ENCODE data around the gene TRAPPC2L. TPM values are rescaled to one million over a fixed set of nuclear protein-coding genes. Genes with fewer than 3 reads are reported as not detected.

The TRAPPC2L gene
- total RNA-seq, 3 donors from 2014 or later: 32.1 to 37.8 (median 34.4) TPM

DNA sequence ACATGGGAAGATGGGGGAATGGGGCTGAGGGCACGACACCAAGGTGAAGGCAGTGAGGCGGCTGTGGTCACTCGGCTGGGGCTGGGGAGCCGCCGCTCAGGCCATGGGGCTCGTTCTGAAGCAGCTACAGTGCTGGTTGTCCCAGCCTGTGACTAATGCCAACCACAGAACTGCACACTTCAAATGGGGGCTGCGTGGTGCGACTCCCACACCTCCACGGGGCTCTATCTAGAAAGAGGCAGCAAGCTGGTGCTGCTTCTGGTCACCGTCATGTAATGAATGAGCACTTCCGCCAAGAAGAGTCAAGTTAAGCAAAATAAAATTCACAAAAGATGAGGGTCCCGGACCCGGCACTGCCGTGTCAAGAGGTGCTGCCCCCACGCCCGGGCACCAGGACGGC lies 20.1 kb upstream of the TRAPPC2L start:
- no peaks in the 10 kb centered on the region for H3K4me1 ChIP-seq
- peaks cover 5% of the 10 kb centered on the region for H3K36me3 ChIP-seq
- intact Hi-C loops (cut with DNase I; ENCODE audit: low total_unique reads): no loop called here
- H3K9me3 ChIP-seq: no peaks in the 10 kb centered on the region
- no peak overlapping the region for H3K4me3 ChIP-seq
- H3K27ac ChIP-seq: no peak overlapping the region
- no peak for DNase-seq (ENCODE audit: low spot score in 2 of 2)
- TF ChIP-seq, protein P1, sequence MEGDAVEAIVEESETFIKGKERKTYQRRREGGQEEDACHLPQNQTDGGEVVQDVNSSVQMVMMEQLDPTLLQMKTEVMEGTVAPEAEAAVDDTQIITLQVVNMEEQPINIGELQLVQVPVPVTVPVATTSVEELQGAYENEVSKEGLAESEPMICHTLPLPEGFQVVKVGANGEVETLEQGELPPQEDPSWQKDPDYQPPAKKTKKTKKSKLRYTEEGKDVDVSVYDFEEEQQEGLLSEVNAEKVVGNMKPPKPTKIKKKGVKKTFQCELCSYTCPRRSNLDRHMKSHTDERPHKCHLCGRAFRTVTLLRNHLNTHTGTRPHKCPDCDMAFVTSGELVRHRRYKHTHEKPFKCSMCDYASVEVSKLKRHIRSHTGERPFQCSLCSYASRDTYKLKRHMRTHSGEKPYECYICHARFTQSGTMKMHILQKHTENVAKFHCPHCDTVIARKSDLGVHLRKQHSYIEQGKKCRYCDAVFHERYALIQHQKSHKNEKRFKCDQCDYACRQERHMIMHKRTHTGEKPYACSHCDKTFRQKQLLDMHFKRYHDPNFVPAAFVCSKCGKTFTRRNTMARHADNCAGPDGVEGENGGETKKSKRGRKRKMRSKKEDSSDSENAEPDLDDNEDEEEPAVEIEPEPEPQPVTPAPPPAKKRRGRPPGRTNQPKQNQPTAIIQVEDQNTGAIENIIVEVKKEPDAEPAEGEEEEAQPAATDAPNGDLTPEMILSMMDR (IDR thresholded peaks at IDR 0.05): no peak
- TF ChIP-seq POLR2A (IDR thresholded peaks at IDR 0.05) (no peak), POLR2AphosphoS5 (IDR thresholded peaks at IDR 0.05) (no peak)
- no peaks in the 10 kb centered on the region for H3K27me3 ChIP-seq

DNA sequence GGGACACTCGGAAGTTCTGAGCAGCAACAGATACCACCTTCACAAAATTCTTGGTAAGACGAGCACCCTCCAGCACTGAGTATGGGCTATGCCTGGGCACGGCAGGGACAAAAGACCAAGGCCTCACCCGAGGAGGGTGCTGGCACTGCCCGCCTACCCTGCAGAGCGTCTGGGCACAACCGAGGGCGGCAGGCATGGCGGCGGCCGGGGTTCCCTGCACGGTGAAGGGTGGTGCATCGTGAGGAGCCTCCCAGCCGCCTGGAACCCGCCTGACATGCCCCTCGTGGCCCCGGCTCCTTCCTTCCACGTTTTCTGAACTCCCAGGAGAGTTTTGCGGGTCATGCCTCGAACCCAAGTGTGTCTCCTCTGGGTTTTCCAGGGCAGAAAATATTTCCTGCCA lies 19.1 kb upstream of the TRAPPC2L start:
- no peaks in the 10 kb centered on the region for H3K4me1 ChIP-seq
- TF ChIP-seq POLR2A (IDR thresholded peaks at IDR 0.05) (no peak), POLR2AphosphoS5 (IDR thresholded peaks at IDR 0.05) (no peak)
- TF ChIP-seq, protein P1 (IDR thresholded peaks at IDR 0.05): no peak
- no peaks in the 10 kb centered on the region for H3K9me3 ChIP-seq
- H3K36me3 ChIP-seq: peaks cover 5% of the 10 kb centered on the region
- no peaks in the 10 kb centered on the region for H3K27me3 ChIP-seq
- no peak for DNase-seq (ENCODE audit: low spot score in 2 of 2)
- no peak overlapping the region for H3K4me3 ChIP-seq
- no peak overlapping the region for H3K27ac ChIP-seq
- intact Hi-C loops (cut with DNase I; ENCODE audit: low total_unique reads): no loop called here

DNA sequence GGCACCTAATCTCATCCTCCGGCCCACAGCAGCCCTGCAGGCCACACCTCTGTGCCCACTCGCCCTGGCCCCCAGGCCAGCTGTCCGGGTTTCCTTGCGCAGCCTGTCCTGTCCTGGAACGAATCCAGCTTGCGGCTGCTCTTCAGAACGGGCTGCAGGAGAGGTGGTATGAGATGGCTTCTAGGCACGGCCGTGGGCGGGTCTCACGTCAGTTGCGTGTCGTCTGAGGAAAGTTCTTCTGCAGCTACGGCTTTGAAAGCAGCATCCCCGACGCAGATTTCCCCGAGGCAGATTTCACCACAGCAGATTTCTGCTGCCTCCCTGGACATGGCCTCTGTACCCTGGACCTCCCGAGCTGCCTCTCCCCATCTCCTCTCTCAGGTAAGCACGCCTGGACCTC lies 18.4 kb upstream of the TRAPPC2L start:
- no peak overlapping the region for H3K27ac ChIP-seq

DNA sequence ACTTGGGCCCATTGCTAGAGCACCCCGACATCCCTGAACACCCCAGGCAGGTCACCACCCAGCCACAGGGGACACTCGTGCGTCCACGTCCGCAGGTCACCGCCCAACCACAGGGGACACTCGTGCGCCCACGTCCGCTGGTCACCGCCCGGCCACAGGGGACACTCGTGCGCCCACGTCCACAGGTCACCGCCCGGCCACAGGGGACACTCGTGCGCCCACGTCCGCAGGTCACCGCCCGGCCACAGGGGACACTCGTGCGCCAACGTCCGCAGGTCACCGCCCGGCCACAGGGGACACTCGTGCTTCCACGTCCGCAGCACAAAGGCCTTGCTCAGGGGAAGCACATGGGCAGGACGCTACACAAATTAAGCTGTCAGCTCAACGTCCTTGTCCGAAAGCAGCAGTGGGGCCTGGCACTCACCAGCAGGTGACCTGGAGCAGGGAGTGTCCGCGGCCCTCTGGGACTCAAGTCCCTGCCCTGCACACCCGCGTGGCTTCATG lies 17.8 kb upstream of the TRAPPC2L start:
- DNase-seq (ENCODE audit: low spot score in 2 of 2): no peak
- no peak overlapping the region for H3K4me3 ChIP-seq
- H3K4me1 ChIP-seq: no peaks in the 10 kb centered on the region
- TF ChIP-seq POLR2A (IDR thresholded peaks at IDR 0.05) (no peak), POLR2AphosphoS5 (IDR thresholded peaks at IDR 0.05) (no peak)
- TF ChIP-seq, protein P1 (IDR thresholded peaks at IDR 0.05): no peak
- no peak overlapping the region for H3K27ac ChIP-seq
- H3K27me3 ChIP-seq: no peaks in the 10 kb centered on the region
- intact Hi-C loops (cut with DNase I; ENCODE audit: low total_unique reads): no loop called here
- H3K9me3 ChIP-seq: no peaks in the 10 kb centered on the region
- H3K36me3 ChIP-seq: peaks cover 5% of the 10 kb centered on the region

More for the DNA sequence above, 18.4 kb upstream of the TRAPPC2L start:
- Histone ChIP-seq H3K4me1 (no peaks in the 10 kb centered on the region), H3K4me3 (no peak overlapping the region), H3K27me3 (no peaks in the 10 kb centered on the region), H3K9me3 (no peaks in the 10 kb centered on the region), H3K36me3 (peaks cover 5% of the 10 kb centered on the region)
- DNase-seq (ENCODE audit: low spot score in 2 of 2): no peak
- intact Hi-C loops (cut with DNase I; ENCODE audit: low total_unique reads): no loop called here
- TF ChIP-seq POLR2AphosphoS5 (IDR thresholded peaks at IDR 0.05): no peak
- TF ChIP-seq, protein P1 (IDR thresholded peaks at IDR 0.05): no peak
- TF ChIP-seq POLR2A (IDR thresholded peaks at IDR 0.05): no peak

DNA sequence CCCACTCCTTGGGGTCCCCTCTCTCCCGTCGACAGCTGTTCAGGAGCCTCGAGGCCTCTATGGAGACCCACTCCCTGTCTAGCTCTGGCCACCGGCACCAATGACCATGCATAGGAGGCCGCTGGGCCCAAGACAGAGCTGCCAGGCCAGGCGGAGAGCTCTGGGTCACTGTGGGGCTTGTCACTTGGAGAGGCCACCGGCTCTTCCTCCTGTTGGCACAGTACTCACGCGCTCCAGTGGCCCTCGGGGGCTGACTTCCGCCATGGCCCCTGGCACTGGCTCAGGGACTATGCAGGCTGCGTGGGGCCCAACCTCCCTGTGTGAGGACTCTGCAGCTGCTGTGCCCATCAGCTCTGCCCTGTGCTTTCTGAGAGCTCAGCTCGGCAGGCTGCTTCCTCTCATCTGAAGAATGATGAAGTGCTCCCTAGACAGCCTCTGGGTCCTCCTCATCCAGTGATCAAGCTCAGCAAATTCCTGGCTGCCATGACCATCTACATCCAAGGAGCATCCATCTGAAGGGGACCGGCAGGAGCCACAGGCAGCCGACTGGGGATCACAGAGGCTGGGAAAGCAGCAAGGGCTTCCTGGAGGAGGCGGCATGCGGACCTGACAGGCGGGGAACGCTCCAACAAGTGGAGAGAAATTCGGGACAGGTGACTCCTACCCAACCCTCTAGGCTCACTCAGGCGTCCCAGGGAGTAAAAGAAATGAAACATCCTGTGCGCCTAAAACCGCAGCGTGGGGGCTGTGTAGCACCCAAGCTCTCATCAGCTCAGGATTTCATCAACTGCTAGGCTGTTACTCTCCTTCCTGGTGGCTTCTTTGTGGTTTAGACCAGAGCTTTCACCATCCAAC lies 17.0 kb upstream of the TRAPPC2L start:
- H3K4me1 ChIP-seq: no peaks in the 10 kb centered on the region
- intact Hi-C loops (cut with DNase I; ENCODE audit: low total_unique reads): no loop called here
- TF ChIP-seq POLR2A (IDR thresholded peaks at IDR 0.05) (no peak), POLR2AphosphoS5 (IDR thresholded peaks at IDR 0.05) (no peak)
- TF ChIP-seq, protein P1 (IDR thresholded peaks at IDR 0.05): no peak
- H3K27ac ChIP-seq: no peak overlapping the region
- DNase-seq (ENCODE audit: low spot score in 2 of 2): no peak
- H3K36me3 ChIP-seq: peaks cover 5% of the 10 kb centered on the region
- H3K9me3 ChIP-seq: no peaks in the 10 kb centered on the region
- no peaks in the 10 kb centered on the region for H3K27me3 ChIP-seq
- H3K4me3 ChIP-seq: no peak overlapping the region
